Left ventricle myocardium inferior (tissue), 1 donor: ENCODE measurements around the gene ESPN. TPM values are rescaled to one million over a fixed set of nuclear protein-coding genes. Genes with fewer than 3 reads are reported as not detected.

ENCODE experiments used
- DNase-seq: peaks from one replicate; pipeline ENCODE4 v3.0.0-alpha.2; 2020
- H3K27ac ChIP-seq: fragments of 200-600 bp; replicated peaks from 2 replicates; pipeline ENCODE4 v1.8.0; 2021
- H3K27me3 ChIP-seq: fragments of 200-600 bp; 2 replicates; pipeline ENCODE4 v1.8.0; 2021; ENCODE audit warnings: low read depth
- H3K36me3 ChIP-seq: fragments of 200-600 bp; 2 replicates; pipeline ENCODE4 v1.8.0; 2021
- H3K4me1 ChIP-seq: fragments of 200-600 bp; 2 replicates; pipeline ENCODE4 v1.8.0; 2021
- H3K4me3 ChIP-seq: fragments of 200-600 bp; 2 replicates; pipeline ENCODE4 v1.8.0; 2021; ENCODE audit warnings: mild to moderate bottlenecking, moderate library complexity
- H3K9me3 ChIP-seq: fragments of 200-600 bp; replicated peaks from 2 replicates; pipeline ENCODE4 v1.8.0; 2021
- intact Hi-C: fragments of 100-400 bp; cut with micrococcal nuclease; formaldehyde crosslinking; loops from one replicate; pipeline ENCODE4 v1.11.0; 2022
- total RNA-seq: library from RNA; stranded (reverse); fragmentation: NEBNext Ultra II Directional; extraction: Animal tissue kit (Norgen Biotek cat#: 25700); gene quantifications from one replicate; pipeline ENCODE4 v1.2.1, GENCODE V29; 2021
- TF ChIP-seq, protein P1 (sequence below): fragments of 200-600 bp; IDR thresholded peaks from 2 replicates; pipeline ENCODE4 v1.8.0; 2021; ENCODE audit warnings: antibody characterized with exemption, mild to moderate bottlenecking, borderline replicate concordance
- donor health status: DM: no; HTN: yes; CAD: no; lungs with severe emphysema.

ESPN gene
- total RNA-seq, 1 donor from 2014 or later, result 0.41 TPM

DNA sequence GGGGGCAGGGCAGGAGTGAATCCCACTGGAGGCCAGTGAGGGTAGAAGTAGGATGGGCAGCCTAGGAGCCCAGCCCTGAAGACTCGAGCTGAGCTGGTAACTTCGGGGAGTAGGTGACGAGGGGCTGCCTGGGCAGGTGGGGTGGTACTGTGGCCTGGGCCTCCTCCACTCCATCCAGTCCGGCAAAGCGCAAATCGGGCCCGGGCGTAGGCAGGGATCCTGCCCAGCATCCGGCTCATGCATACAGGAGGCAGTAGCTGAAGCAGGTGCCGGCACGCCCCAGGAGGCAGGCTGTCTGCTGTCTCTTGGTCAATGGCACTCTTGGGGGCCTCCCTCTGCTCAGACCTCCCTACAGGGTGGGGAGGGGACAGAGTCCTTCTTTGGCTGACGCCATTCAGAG is 42.6 kb downstream of the ESPN start:
- Histone ChIP-seq H3K27me3 (peaks cover 9% of the 10 kb centered on the region), H3K4me1 (peaks cover 20% of the 10 kb centered on the region), H3K36me3 (peaks cover 58% of the 10 kb centered on the region), H3K9me3 (no peaks in the 10 kb centered on the region), H3K27ac (no peak overlapping the region), H3K4me3 (no peak overlapping the region)
- intact Hi-C loops, result no loop called here
- DNase-seq, result no peak
- TF ChIP-seq, protein P1, sequence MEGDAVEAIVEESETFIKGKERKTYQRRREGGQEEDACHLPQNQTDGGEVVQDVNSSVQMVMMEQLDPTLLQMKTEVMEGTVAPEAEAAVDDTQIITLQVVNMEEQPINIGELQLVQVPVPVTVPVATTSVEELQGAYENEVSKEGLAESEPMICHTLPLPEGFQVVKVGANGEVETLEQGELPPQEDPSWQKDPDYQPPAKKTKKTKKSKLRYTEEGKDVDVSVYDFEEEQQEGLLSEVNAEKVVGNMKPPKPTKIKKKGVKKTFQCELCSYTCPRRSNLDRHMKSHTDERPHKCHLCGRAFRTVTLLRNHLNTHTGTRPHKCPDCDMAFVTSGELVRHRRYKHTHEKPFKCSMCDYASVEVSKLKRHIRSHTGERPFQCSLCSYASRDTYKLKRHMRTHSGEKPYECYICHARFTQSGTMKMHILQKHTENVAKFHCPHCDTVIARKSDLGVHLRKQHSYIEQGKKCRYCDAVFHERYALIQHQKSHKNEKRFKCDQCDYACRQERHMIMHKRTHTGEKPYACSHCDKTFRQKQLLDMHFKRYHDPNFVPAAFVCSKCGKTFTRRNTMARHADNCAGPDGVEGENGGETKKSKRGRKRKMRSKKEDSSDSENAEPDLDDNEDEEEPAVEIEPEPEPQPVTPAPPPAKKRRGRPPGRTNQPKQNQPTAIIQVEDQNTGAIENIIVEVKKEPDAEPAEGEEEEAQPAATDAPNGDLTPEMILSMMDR, result no peak

DNA sequence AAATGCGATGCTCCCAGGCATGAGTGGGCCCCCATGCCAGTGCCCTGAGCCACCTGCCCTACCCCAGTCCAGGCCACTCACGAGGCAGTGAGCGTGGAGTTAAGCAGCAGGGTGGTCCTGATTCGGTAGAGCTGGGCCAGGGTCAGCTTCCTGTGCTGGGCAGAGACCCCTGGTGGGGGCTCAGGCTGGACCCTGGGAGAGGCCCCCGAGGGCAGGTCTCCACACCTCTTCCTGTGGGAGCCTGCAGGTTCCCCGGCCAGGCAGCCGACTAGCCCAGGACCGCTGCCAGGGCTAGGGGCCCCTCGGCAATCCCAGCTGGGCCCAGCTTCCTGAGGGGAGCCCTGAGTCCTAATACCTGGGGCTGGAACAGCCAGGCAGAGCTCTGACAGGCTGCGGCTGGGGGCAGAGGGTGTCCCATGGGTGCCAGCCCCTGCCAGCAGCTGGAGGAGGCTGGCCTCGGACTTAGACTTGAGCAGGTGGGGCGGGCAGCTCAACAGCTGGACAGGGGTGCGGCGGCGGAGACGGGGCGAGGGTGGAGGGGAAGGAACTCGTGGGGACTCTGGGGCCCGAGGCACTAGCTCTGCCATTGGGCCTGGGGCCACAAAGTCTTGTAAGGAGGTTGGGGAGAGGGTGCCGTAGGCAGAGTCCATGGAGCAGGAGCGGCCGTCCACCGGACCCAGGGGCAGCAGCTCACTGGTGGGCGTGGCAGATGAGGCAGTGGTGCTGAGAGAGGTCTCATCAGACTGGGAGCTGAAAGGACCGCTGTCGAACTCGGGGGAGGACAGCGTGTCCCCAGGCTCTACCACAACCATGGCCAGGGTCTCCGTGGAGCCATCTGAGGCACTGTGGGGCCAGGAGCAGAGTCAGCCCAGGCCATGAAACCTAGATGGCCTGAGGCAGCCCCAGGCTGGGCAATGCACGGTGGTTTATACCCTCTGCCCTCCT is 43.4 kb downstream of the ESPN start:
- Histone ChIP-seq H3K4me1 (peaks cover 20% of the 10 kb centered on the region), H3K36me3 (peaks cover 58% of the 10 kb centered on the region), H3K4me3 (no peak overlapping the region), H3K27me3 (peaks cover 5% of the 10 kb centered on the region), H3K27ac (no peak overlapping the region), H3K9me3 (no peaks in the 10 kb centered on the region)
- TF ChIP-seq, protein P1, result no peak
- no peak for DNase-seq
- intact Hi-C loops, result no loop called here

- no peak for DNase-seq
- H3K27me3 ChIP-seq, result peaks cover 5% of the 10 kb centered on the region
- TF ChIP-seq, protein P1, result no peak
- H3K9me3 ChIP-seq, result no peaks in the 10 kb centered on the region
- H3K4me3 ChIP-seq, result no peak overlapping the region
- peaks cover 19% of the 10 kb centered on the region for H3K4me1 ChIP-seq
- intact Hi-C loops, result no loop called here
- peaks cover 64% of the 10 kb centered on the region for H3K36me3 ChIP-seq
- no peak overlapping the region for H3K27ac ChIP-seq
These were observed 44.3 kb downstream of the ESPN start for GRCh38 chr1:6468729-6469461.

DNA sequence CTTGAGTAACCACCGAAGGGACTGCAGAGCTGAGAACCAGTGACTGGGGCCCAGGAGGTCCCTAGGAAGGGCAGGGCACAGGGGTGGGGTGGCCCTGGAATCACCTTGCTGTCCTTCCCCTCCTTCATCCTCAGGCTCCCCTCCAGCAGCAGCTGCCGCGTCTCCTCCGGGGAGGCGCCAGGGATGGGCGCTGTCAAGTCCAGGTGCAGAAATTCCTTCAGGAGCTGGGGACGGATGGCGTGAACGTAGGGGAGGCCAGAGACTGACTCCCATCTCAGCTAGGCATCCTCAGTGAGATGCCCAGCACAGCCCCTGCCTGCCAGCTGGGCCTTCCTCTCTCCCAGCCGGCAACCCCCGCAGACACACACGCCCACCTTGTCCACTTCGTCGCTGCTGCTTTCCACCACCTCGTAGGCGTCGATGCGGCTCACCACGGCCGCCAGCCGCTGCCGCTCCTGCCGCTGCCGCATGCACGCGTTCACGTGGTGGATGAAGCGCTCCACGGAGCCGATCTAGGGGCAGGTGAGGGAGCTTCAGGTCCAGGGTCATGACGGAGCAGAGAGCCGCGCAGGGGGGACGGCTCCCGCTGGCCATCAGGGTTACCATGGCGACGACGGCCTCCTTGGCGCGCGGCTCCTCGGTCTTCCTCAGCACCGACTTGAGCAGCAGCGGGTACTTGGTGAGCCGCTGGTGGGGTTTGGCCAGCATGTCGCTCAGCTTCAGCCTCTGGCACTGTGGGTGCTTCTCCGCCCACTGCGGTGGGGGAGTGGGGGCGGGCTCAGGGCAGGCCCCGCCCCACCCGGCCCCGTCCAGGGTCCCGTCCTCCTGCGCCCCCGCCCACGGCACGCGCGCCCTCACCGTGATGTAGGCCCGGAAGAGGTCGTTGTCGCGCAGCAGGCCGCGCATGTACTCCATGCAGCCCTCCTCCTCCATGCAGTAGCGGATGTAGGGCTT is 45.8 kb downstream of the ESPN start:
- H3K36me3 ChIP-seq, result peaks cover 75% of the 10 kb centered on the region
- DNase-seq, result no peak
- H3K9me3 ChIP-seq, result no peaks in the 10 kb centered on the region
- H3K27me3 ChIP-seq, result peaks cover 4% of the 10 kb centered on the region
- TF ChIP-seq, protein P1, result no peak
- H3K4me3 ChIP-seq, result no peak overlapping the region
- H3K4me1 ChIP-seq, result peaks cover 7% of the 10 kb centered on the region
- H3K27ac ChIP-seq, result no peak overlapping the region
- intact Hi-C loops, result loop anchor here (10.0 kb wide), 1 partner anchor 54 kb away; no protein-coding TSS in a partner anchor
